CD4-positive, alpha-beta T cell treated with Interferon alpha-2 for 1 hour (primary cell): Measurements from ENCODE around the gene GAA.
"Not testable (repeated sequence)": the region's sequence is repeated elsewhere in the genome, so short reads cannot be mapped to it uniquely, and the experiment has no call there.

Experiments used
- DNase-seq, 2 donors: peaks; one replicate each; pipeline ENCODE4 v3.0.0-alpha.2; 2020 to 2022

Gene GAA

GRCh38 chr17:80084773-80085172 is 16.6 kb upstream of the GAA start:
- no peak for DNase-seq

GRCh38 chr17:80086081-80086480 is 15.3 kb upstream of the GAA start:
- DNase-seq: no peak

GRCh38 chr17:80086616-80087015 is 14.8 kb upstream of the GAA start:
- DNase-seq: no peak

DNA sequence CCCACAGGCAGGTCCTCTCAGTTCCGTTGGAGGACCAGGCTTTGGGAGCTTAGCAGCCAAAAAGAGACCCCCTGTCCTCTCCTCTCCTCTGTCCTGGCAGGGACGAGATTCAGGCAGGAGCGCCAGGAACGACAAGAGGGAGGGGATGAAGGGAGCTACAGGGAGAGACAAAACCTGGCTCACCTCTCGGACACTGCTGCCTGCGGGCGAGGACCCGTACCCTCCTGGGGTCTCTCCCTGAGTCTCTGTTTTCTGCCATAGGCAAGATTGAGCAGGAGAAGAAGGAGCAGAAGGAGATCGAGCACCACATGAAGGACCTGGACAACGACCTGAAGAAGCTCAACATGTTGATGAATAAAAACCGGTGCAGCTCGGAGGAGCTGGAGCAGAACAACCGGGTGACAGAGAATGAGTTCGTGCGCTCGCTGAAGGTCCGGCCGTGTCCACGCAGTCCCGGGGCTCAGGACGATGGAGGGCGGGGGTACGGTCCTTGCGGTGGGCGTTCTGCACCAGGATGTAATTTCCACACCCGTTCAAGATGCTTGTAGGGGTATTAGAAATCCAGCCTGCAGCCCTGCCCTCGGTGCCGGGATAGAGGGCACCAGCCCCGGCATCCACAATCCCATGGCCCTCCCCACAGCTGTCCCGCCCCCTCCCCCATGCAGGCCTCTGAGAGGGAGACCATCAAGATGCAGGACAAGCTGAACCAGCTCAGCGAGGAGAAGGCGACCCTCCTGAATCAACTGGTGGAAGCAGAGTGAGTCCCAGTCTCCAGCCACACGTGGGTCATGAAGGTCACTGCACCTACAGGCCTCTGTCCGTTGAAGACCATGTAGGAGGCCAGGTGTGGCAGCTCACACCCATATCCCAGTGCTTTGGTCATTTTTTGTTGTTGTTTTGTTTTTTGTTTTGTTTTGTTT is 13.8 kb upstream of the GAA start:
- DNase-seq: no peak

DNA sequence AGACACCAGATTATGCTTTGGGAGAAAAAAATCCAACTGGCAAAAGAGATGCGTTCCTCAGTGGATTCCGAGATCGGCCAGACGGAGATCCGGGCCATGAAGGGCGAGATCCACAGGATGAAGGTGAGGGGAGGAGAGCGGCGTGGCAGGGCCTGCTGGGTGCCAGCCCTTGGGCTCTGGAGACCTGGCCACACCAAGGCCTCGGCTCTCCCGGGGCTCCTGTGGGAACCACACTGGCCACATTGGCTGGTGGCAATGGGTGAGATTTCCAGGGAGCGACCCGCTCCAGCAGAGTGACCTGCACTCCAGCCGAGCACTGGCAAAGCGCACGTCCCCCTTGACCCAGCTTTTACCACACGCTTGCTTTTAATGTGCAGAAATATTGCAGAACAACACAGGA is 11.6 kb upstream of the GAA start:
- DNase-seq: no peak

DNA sequence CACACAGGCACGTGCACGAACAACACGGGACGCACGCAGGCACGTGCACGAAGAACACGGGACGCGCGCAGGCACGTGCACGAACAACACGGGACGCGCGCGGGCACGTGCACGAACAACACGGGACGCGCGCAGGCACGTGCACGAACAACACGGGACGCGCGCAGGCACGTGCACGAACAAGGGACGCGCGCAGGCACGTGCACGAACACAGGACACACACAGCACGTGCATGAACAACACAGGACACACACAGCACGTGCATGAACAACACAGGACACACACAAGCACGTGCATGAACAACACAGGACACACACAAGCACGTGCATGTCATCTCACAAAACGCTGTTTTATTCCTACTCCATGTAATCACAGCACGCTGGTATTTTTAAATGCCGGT is 11.2 kb upstream of the GAA start:
- not testable (repeated sequence) for DNase-seq

GRCh38 chr17:80091376-80091775 is 10.0 kb upstream of the GAA start:
- no peak for DNase-seq

- peak in 1 of 2 donors; percentile 49 for DNase-seq
These were observed 8.4 kb upstream of the GAA start for GRCh38 chr17:80092959-80093358.

- no peak for DNase-seq
These were observed 6.1 kb upstream of the GAA start for GRCh38 chr17:80095038-80095843.

DNA sequence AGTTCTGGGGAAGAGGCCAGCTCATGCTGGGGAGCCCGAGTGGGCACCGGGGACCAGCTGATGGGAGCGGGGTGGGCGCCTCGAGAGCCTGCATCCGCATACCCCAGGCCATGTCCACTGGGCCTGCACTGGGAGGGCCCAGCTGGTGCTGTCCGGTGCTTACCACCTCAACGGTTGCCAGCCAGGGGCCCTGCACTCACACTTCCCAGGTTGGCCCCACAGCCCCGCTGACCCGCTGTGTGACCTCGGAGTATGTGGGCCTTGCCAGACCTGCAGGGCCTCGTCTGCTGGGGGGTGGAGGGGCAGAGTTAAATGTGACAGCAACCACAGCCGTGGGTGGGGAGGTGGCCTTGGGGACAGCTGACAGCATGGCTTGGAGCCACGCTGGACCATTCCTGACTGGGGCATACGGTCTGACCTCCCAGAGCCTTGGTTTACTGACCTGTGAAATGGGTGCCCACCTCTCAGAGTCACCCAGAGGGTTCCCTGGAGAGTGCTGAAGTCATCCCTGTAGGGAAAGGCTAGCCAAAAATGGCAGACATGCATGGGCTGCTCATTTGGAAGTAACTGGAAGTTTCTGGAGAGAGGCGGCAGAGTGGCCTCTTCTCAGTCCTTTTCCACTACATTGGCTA is 5.4 kb upstream of the GAA start:
- DNase-seq: no peak

GRCh38 chr17:80096561-80097021 is 4.8 kb upstream of the GAA start:
- no peak for DNase-seq

DNA sequence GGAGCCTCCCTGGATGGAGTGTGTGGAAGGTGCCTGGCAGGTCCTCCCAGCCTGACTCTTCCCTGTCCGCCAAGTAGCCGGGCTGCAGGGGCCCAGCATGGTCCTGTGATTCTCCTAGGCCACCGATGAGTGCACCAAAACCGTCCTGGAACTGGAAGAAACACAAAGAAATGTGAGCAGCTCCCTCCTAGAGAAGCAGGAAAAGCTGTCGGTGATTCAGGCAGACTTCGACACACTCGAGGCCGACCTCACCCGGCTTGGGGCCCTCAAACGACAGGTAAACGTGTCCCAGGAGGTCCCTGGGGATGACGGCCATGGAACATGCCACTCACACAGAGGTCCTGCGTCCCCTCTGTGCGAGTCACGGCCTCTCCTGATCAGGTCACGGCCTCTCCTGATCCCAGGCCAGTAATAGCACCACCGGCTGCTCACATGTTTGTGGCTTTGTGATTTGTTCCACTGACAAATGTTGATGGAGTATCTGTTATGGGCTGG is 4.2 kb upstream of the GAA start:
- no peak for DNase-seq

- DNase-seq: no peak
These were observed 3.3 kb upstream of the GAA start for GRCh38 chr17:80097844-80098691.

DNA sequence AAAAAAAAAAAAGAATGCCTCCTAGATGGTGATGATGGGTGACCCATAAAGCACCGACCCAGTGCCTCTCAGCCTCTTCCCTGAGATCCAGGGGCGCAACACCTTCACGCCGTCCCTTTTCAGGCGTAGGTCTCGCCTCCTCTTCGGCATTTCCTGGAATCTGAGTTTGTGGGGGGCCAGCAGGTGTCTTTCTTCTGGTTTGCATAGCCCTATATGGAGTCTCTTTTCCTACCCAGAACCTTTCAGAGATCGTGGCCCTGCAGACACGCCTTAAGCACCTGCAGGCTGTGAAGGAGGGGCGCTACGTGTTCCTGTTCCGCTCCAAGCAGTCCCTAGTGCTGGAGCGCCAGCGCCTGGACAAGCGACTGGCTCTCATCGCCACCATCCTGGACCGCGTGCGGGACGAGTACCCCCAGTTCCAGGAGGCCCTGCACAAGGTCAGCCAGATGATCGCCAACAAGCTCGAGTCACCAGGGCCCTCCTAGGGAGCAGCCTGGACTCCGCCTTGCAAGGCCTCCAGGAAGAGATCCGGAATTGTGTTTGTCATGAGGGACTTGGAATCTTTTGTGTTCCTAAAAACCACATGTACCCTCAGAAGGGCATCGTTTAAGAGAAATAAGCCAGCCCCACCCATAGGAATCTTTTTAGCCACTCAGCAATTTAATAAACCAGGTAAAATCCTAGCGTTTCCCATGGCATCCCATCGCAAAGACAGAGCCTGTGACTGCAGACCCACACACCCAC is 1.9 kb upstream of the GAA start:
- DNase-seq: no peak

- DNase-seq: no peak
These were observed 1.4 kb upstream of the GAA start for GRCh38 chr17:80100035-80100323.

DNA sequence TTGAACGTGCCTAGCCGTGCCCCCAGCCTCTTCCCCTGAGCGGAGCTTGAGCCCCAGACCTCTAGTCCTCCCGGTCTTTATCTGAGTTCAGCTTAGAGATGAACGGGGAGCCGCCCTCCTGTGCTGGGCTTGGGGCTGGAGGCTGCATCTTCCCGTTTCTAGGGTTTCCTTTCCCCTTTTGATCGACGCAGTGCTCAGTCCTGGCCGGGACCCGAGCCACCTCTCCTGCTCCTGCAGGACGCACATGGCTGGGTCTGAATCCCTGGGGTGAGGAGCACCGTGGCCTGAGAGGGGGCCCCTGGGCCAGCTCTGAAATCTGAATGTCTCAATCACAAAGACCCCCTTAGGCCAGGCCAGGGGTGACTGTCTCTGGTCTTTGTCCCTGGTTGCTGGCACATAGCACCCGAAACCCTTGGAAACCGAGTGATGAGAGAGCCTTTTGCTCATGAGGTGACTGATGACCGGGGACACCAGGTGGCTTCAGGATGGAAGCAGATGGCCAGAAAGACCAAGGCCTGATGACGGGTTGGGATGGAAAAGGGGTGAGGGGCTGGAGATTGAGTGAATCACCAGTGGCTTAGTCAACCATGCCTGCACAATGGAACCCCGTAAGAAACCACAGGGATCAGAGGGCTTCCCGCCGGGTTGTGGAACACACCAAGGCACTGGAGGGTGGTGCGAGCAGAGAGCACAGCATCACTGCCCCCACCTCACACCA is 724 bp downstream of the GAA start:
- DNase-seq: peak in 1 of 2 donors; percentile 27

GRCh38 chr17:80102664-80103448 is 1.5 kb downstream of the GAA start:
- no peak for DNase-seq

- DNase-seq: no peak
These were observed 2.2 kb downstream of the GAA start for GRCh38 chr17:80103449-80104085.

- DNase-seq: no peak
These were observed 3.1 kb downstream of the GAA start for GRCh38 chr17:80104321-80104955.
